ENCODE results near the gene C2CD3.

Gene C2CD3

GRCh38 chr11:74004759-74005615 lies 165.8 kb downstream of the C2CD3 start:
- TF ChIP-seq, protein P1, sequence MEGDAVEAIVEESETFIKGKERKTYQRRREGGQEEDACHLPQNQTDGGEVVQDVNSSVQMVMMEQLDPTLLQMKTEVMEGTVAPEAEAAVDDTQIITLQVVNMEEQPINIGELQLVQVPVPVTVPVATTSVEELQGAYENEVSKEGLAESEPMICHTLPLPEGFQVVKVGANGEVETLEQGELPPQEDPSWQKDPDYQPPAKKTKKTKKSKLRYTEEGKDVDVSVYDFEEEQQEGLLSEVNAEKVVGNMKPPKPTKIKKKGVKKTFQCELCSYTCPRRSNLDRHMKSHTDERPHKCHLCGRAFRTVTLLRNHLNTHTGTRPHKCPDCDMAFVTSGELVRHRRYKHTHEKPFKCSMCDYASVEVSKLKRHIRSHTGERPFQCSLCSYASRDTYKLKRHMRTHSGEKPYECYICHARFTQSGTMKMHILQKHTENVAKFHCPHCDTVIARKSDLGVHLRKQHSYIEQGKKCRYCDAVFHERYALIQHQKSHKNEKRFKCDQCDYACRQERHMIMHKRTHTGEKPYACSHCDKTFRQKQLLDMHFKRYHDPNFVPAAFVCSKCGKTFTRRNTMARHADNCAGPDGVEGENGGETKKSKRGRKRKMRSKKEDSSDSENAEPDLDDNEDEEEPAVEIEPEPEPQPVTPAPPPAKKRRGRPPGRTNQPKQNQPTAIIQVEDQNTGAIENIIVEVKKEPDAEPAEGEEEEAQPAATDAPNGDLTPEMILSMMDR (IDR thresholded peaks at IDR 0.05) = no peak
- no peak overlapping the region for H3K27ac ChIP-seq
- DNase-seq (ENCODE audit: low spot score) = peak; percentile 24
- no peak overlapping the region for H3K4me3 ChIP-seq

GRCh38 chr11:74004046-74004695 lies 166.6 kb downstream of the C2CD3 start:
- peak; percentile 54 for DNase-seq (ENCODE audit: low spot score)
- Histone ChIP-seq H3K4me3 (no peak overlapping the region), H3K27ac (no peak overlapping the region)
- TF ChIP-seq, protein P1 (IDR thresholded peaks at IDR 0.05) = no peak

DNA sequence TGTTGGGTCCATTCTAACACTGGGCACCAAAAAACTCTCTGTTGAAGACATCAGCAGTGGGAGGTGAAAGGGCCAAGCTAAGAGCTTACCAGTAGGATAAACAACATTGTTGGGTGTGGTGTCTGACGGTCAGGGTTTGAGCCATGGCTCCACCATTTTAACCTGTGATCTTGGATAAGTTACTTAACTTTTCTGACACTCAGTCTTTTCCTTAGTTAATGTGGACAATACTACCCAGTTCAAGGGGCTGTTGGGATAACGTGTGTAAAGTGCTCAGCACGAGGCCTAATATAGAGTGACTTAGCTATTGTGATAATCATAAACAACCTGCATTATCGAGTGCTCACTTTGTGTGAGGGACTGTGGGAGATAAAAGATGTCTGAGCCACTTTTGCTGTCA lies 168.0 kb downstream of the C2CD3 start:
- H3K27ac ChIP-seq = no peak overlapping the region
- no peak for DNase-seq (ENCODE audit: low spot score)
- no peak overlapping the region for H3K4me3 ChIP-seq
- TF ChIP-seq, protein P1 (IDR thresholded peaks at IDR 0.05) = no peak

DNA sequence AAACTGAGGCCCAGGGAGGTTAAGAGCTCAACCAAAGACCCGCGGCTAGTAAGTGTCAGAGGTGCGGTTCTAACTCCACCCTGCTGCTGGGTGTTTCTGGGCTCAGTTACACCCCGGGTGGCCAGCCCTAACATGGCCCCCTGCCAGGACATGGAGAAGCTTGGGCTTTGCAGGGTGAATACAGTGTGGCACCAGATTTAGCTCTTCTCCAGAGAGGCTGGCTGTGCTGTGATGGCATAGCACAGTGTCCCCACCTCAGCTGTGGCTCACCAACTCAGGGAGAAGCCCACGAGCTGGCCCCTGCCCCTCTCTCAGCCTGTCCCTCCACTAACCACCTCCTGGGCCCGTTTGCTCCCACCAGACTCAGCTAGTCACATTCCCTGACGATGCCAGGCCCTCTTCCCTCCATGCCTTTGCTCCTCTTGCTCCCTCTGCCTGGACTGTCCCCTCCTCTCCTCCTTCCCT lies 168.9 kb downstream of the C2CD3 start:
- peak; percentile 61 for DNase-seq (ENCODE audit: low spot score)
- TF ChIP-seq, protein P1 (IDR thresholded peaks at IDR 0.05) = no peak
- no peak overlapping the region for H3K4me3 ChIP-seq
- no peak overlapping the region for H3K27ac ChIP-seq

DNA sequence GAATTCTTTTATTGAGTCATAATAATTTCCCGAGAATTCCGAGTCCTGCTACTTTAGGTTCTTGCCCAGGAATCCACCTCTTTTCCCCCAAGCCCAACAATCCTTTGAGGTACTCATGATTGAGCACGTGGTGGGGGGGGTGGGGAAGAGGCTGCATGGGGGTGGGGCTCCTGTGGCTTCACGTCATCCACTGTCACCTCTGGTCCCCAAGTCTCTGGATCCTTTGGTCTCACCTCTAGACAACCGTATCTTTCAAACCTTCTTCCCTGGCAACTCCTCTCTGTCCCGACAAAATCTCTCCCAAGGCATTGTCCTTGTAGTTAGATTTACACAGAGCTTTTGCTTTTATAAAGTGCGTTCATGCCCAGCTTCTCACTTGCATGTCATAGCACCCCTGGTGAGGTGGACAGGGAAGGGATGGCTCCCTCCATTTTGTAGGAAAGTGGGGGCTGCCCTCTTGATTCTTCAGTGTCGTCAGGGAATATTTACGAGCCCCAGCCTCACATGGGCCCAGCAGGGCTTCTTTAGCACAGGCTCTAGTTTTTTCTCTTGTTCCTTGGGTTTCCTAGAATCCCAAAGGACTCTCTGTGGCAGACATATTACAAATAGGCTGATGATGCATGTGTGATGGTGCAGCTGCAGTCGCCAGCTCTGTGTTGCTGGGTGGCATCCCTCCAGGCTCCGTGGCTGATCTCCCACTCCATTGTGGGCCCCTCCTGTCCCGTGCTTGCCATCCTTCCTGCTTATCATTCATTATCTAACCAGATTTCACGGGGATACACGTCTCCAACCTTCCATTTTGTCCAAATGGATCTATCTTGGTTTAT lies 170.3 kb downstream of the C2CD3 start:
- peak; percentile 38 for DNase-seq (ENCODE audit: low spot score)
- Histone ChIP-seq H3K27ac (no peak overlapping the region), H3K4me3 (no peak overlapping the region)
- TF ChIP-seq, protein P1 (IDR thresholded peaks at IDR 0.05) = no peak

DNA sequence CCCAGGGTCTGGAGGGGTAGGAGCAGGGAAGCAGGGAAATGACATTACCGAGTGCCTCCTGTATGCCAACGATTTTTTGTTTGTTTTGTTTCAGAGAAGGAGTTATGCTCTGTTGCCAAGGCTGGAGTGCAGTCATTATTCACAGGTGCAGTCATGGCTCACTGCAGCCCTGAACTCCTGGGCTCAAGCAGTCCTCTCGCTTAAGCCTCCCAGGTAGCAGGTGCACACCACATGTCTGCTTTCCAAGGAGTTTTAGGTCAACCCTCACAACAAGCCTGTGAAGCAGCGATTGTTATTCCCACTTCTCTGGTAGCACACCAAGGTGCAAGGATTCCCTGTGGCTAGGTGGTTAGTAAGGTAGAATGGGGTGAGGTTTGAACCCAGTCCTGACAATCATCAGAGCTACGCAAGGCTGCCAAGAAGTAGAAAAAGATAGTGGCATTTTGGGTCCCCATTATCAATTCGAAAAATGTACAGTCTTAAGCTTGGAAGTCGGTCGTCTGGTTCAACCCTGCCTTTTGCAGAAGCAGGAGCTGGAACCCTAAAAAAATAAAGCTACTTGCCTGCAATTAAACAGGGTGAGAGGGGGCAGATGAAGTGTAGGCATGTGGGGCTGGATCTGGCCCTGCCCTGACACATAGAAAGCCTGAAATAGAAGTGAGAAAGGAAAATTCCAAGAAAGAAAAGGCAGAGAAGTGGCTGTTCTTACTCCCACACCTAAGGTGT lies 171.1 kb downstream of the C2CD3 start:
- no peak for DNase-seq (ENCODE audit: low spot score)
- Histone ChIP-seq H3K4me3 (no peak overlapping the region), H3K27ac (no peak overlapping the region)
- TF ChIP-seq, protein P1 (IDR thresholded peaks at IDR 0.05) = no peak
